Spleen (tissue), 7 donors: ENCODE results near the gene PDE4B.

Experiments used
- POLR2A ChIP-seq, 3 donors: fragments of 450-650 bp; IDR thresholded peaks; one replicate each; pipeline ENCODE4 v1.5.1; 2017; ENCODE audit warnings: antibody characterized with exemption in 3 of 3, mild to moderate bottlenecking in 1 of 3
- POLR2AphosphoS5 ChIP-seq, 3 donors: sonication (generic); formaldehyde crosslinking; IDR thresholded peaks; one replicate each; pipeline ENCODE4 v1.5.1; 2017; ENCODE audit warnings: antibody characterized with exemption in 3 of 3
- TF ChIP-seq, protein P1 (sequence below), 11 experiments: fragments of 200-600 bp in 7 of 11; fragments of 450-650 bp in 4 of 11; sonication (generic) in 4 of 11; IDR thresholded peaks in 8 of 11; conservative IDR thresholded peaks in 3 of 11; 1 replicate in 7 of 11; 2 replicates in 4 of 11; pipeline versions ENCODE4 v1.4.0 to v1.8.0; 2016 to 2021; ENCODE audit warnings: antibody characterized with exemption in 11 of 11, inconsistent platforms in 4 of 11, mild to moderate bottlenecking in 1 of 11
- donor health status: DM: no; HTN: no; CAD: no; lungs with moderate emphysema.
- donor health status: DM: no; HTN: no; CAD: no.
- donor health status: DM: no; HTN: no; CAD: no.

DNA sequence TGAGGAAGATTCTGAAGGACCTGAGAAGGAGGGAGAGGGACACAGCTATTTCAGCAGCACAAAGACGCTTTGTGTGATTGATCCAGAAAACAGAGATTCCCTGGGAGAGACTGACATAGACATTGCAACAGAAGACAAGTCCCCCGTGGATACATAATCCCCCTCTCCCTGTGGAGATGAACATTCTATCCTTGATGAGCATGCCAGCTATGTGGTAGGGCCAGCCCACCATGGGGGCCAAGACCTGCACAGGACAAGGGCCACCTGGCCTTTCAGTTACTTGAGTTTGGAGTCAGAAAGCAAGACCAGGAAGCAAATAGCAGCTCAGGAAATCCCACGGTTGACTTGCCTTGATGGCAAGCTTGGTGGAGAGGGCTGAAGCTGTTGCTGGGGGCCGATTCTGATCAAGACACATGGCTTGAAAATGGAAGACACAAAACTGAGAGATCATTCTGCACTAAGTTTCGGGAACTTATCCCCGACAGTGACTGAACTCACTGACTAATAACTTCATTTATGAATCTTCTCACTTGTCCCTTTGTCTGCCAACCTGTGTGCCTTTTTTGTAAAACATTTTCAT is 579.9 kb downstream of the PDE4B start:
- TF ChIP-seq, protein P1, sequence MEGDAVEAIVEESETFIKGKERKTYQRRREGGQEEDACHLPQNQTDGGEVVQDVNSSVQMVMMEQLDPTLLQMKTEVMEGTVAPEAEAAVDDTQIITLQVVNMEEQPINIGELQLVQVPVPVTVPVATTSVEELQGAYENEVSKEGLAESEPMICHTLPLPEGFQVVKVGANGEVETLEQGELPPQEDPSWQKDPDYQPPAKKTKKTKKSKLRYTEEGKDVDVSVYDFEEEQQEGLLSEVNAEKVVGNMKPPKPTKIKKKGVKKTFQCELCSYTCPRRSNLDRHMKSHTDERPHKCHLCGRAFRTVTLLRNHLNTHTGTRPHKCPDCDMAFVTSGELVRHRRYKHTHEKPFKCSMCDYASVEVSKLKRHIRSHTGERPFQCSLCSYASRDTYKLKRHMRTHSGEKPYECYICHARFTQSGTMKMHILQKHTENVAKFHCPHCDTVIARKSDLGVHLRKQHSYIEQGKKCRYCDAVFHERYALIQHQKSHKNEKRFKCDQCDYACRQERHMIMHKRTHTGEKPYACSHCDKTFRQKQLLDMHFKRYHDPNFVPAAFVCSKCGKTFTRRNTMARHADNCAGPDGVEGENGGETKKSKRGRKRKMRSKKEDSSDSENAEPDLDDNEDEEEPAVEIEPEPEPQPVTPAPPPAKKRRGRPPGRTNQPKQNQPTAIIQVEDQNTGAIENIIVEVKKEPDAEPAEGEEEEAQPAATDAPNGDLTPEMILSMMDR (IDR thresholded peaks at IDR 0.05 in 8 of 11, conservative IDR thresholded peaks at IDR 0.05 in 3 of 11): no peak
- no peak for TF ChIP-seq POLR2A (IDR thresholded peaks at IDR 0.05)
- TF ChIP-seq POLR2AphosphoS5 (IDR thresholded peaks at IDR 0.05): peak in 1 of 3 donors; percentile 64
